ENCODE data around the gene ACSL1.

GRCh38 chr4:184756399-184756798 is 69.4 kb downstream of the ACSL1 start:
- TF ChIP-seq EZH2 (IDR thresholded peaks at IDR 0.05) (no peak), FOXP2 (optimal IDR thresholded peaks at IDR 0.05; ENCODE audit: control extremely low read depth, extremely low read length, insufficient read depth) (no peak), POLR2AphosphoS5 (IDR thresholded peaks at IDR 0.05; ENCODE audit: borderline replicate concordance, low read depth, low read length) (no peak)
